Measurements from ENCODE around the gene TDO2. TPM values are rescaled to one million over a fixed set of nuclear protein-coding genes. Genes with fewer than 3 reads are reported as not detected.

Gene TDO2
- total RNA-seq, 1 donor from 2014 or later: not detected

- no peaks in the 10 kb centered on the region for H3K36me3 Mint-ChIP-seq (ENCODE audit: unreplicated experiment)
- no peak for TF ChIP-seq CTCF (IDR thresholded peaks at IDR 0.05)
- H3K4me3 Mint-ChIP-seq (ENCODE audit: unreplicated experiment): no peak overlapping the region
- no peak overlapping the region for H3K27ac Mint-ChIP-seq (ENCODE audit: unreplicated experiment)
- peaks cover 6% of the 10 kb centered on the region for H3K4me1 Mint-ChIP-seq (ENCODE audit: unreplicated experiment)
- no peak for DNase-seq (ENCODE audit: extremely low spot score, unreplicated experiment)
- no peaks in the 10 kb centered on the region for H3K9me3 Mint-ChIP-seq (ENCODE audit: unreplicated experiment)
- no peaks in the 10 kb centered on the region for H3K27me3 Mint-ChIP-seq (ENCODE audit: unreplicated experiment)
Measured at GRCh38 chr4:155950461-155950860, 47.0 kb downstream of the TDO2 start.

DNA sequence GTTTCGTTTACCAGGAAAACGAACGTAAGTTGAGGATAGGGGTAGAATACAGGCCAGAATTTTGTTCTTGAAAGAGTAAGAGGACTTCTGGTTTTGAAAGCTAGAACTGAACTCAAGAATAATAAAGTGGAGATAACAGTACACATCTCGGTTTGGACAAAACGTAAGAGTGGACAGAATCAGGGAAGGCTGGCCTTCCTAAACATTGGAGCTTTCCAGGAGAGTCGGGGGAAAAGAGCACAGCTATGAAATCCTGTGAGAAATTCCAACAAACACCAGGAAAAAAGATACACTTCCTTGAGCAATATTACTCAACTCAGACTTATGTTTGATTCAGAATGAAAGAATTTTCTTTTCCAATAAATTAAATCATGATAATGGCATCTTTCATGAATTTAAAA is 49.0 kb downstream of the TDO2 start:
- DNase-seq (ENCODE audit: extremely low spot score, unreplicated experiment): no peak
- no peak for TF ChIP-seq CTCF (IDR thresholded peaks at IDR 0.05)
- H3K4me3 Mint-ChIP-seq (ENCODE audit: unreplicated experiment): peak overlapping the region; percentile 8
- H3K9me3 Mint-ChIP-seq (ENCODE audit: unreplicated experiment): no peaks in the 10 kb centered on the region
- H3K4me1 Mint-ChIP-seq (ENCODE audit: unreplicated experiment): peaks cover 4% of the 10 kb centered on the region
- no peaks in the 10 kb centered on the region for H3K27me3 Mint-ChIP-seq (ENCODE audit: unreplicated experiment)
- H3K27ac Mint-ChIP-seq (ENCODE audit: unreplicated experiment): peak overlapping the region; percentile 75
- no peaks in the 10 kb centered on the region for H3K36me3 Mint-ChIP-seq (ENCODE audit: unreplicated experiment)

DNA sequence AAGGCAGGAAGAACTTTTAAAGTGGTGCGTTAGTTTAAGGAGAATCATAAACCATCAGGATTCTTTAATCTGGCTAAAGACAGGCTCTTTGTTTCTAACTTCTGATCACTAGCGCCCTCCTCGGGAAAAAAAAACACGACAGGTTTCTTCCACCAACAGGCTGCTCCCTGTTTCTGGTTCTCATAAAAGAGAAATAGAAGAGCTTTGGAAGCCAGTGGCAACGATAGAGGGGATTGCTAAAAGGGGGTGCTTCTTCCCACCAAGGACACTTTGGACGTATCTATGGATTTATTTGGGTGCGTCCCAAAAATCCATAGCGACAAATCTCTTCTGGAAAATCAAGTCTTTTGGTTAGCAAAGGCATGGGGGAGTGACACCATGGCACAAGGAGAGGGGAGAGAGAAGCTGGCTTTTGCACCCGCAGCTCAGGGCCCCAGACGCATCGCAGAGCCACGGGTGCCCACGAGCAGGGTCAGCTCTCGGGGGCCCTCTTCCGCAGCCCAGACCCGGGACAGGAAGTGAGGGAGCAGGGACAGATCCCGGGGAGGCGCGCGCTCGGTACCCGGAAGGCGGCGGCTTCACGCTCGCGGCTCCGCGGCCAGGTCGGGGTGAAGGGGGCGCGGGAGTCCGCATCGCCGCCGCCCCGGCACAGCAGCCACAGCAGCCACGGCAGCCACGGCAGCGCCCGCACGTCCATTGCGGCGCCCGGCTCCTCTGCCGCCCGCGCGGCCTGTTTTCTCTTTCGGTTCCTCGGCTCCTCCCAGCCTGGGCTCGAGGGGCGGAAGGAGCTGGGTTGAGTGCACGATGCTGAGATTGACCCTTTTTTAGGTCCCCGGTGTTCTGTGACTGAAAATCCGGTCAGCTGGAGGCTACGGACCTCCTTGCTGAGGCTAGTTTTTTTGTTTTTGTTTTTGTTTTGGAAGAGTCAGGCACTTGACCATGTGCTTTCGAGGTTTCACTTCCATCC is 49.9 kb downstream of the TDO2 start, which contains the start of gene CTSO:
Gene CTSO, minus strand, starts transcription at position 716 of the 967 bp plus-strand sequence. Its CDS starts 19 bp downstream, at position 697.
- H3K27me3 Mint-ChIP-seq (ENCODE audit: unreplicated experiment): no peaks in the 10 kb centered on the region
- peak within 1 kb of the TSS; percentile 99 for H3K27ac Mint-ChIP-seq (ENCODE audit: unreplicated experiment)
- peak; percentile 69 for TF ChIP-seq CTCF (IDR thresholded peaks at IDR 0.05)
- H3K36me3 Mint-ChIP-seq (ENCODE audit: unreplicated experiment): no peaks in the 10 kb centered on the region
- H3K9me3 Mint-ChIP-seq (ENCODE audit: unreplicated experiment): no peaks in the 10 kb centered on the region
- peaks cover 4% of the 10 kb centered on the region for H3K4me1 Mint-ChIP-seq (ENCODE audit: unreplicated experiment)
- H3K4me3 Mint-ChIP-seq (ENCODE audit: unreplicated experiment): peak within 1 kb of the TSS; percentile 89
- no peak for DNase-seq (ENCODE audit: extremely low spot score, unreplicated experiment)

DNA sequence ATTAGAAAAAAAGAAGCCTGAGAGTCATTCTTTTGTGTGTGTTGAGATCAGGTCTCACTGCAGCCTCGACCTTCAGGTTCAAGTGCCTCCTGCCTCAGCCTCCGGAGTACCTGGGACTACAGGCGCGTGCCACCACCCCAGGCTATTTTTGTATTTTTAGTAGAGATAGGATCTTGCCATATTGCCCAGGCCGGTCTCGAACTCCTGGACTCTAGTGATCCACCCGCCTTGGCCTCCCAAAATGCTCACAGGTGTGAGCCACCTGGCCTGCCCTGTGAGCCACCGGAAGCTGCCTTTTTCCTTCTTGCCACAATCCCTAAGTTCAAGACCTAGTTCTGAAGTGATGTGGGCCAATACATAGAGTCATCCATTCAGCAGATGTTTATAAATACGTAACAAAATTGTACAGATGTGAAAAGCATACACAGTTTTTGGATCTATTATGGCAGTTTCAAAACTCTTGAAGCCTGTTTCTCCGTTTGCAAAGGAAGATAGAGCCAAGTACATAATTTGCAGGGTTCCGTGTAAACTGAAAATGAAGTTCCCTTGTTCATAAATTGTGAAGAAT is 50.7 kb downstream of the TDO2 start:
- Mint-ChIP-seq H3K36me3 (ENCODE audit: unreplicated experiment) (no peaks in the 10 kb centered on the region), H3K4me1 (ENCODE audit: unreplicated experiment) (peaks cover 4% of the 10 kb centered on the region), H3K4me3 (ENCODE audit: unreplicated experiment) (peak overlapping the region; percentile 89), H3K9me3 (ENCODE audit: unreplicated experiment) (no peaks in the 10 kb centered on the region), H3K27me3 (ENCODE audit: unreplicated experiment) (no peaks in the 10 kb centered on the region), H3K27ac (ENCODE audit: unreplicated experiment) (peak overlapping the region; percentile 99)
- no peak for DNase-seq (ENCODE audit: extremely low spot score, unreplicated experiment)
- no peak for TF ChIP-seq CTCF (IDR thresholded peaks at IDR 0.05)

GRCh38 chr4:155954939-155955338 is 51.4 kb downstream of the TDO2 start:
- H3K4me3 Mint-ChIP-seq (ENCODE audit: unreplicated experiment): no peak overlapping the region
- DNase-seq (ENCODE audit: extremely low spot score, unreplicated experiment): no peak
- no peak overlapping the region for H3K27ac Mint-ChIP-seq (ENCODE audit: unreplicated experiment)
- H3K4me1 Mint-ChIP-seq (ENCODE audit: unreplicated experiment): peaks cover 4% of the 10 kb centered on the region
- no peaks in the 10 kb centered on the region for H3K36me3 Mint-ChIP-seq (ENCODE audit: unreplicated experiment)
- H3K9me3 Mint-ChIP-seq (ENCODE audit: unreplicated experiment): no peaks in the 10 kb centered on the region
- no peak for TF ChIP-seq CTCF (IDR thresholded peaks at IDR 0.05)
- no peaks in the 10 kb centered on the region for H3K27me3 Mint-ChIP-seq (ENCODE audit: unreplicated experiment)
